IPS-15b (cell line): ENCODE data around the gene SNX19.

Experiments
- H3K27me3 ChIP-seq: one replicate; pipeline ENCODE4 v1.6.1; 2013; ENCODE audit warnings: low read length; ENCODE audit not compliant: control insufficient read depth, insufficient read depth
- H3K36me3 ChIP-seq: one replicate; pipeline ENCODE4 v1.6.1; 2013; ENCODE audit warnings: low read length; ENCODE audit not compliant: control insufficient read depth, insufficient read depth
- H3K4me1 ChIP-seq: one replicate; pipeline ENCODE4 v1.6.1; 2013; ENCODE audit warnings: mild to moderate bottlenecking, low read length; ENCODE audit not compliant: control insufficient read depth, insufficient read depth
- H3K4me3 ChIP-seq: one replicate; pipeline ENCODE4 v1.5.1; 2013; ENCODE audit warnings: low read depth, low read length
- H3K9ac ChIP-seq: one replicate; pipeline ENCODE4 v1.6.1; 2013; ENCODE audit warnings: low read depth, mild to moderate bottlenecking, low read length
- H3K9me3 ChIP-seq: one replicate; pipeline ENCODE4 v1.6.1; 2013; ENCODE audit warnings: mild to moderate bottlenecking, low read length; ENCODE audit not compliant: control insufficient read depth, insufficient read depth

Gene SNX19

DNA sequence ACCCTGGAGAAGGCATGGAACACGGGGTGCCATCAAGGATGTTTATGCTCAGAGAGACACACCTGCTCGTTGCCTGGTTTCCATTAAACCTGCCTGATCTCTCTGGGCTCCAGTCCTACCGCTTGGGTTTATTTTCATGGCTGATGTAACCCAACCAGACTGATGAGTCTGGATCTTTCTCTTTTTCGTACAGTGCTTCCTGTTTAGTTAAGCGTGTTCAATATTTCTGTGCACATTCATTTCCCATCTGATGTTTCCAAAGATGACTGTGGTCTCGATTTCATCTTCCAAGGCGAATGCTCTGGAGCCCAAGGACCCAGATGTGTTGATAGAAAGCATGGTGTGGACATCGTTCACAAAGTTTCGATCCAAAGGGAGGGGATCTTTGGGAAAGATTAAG lies 84.3 kb downstream of the SNX19 start:
- no peaks in the 10 kb centered on the region for H3K4me1 ChIP-seq
- H3K4me3 ChIP-seq = no peak overlapping the region
- H3K9me3 ChIP-seq = no peaks in the 10 kb centered on the region
- no peak overlapping the region for H3K9ac ChIP-seq
- H3K27me3 ChIP-seq = no peaks in the 10 kb centered on the region
- no peaks in the 10 kb centered on the region for H3K36me3 ChIP-seq

DNA sequence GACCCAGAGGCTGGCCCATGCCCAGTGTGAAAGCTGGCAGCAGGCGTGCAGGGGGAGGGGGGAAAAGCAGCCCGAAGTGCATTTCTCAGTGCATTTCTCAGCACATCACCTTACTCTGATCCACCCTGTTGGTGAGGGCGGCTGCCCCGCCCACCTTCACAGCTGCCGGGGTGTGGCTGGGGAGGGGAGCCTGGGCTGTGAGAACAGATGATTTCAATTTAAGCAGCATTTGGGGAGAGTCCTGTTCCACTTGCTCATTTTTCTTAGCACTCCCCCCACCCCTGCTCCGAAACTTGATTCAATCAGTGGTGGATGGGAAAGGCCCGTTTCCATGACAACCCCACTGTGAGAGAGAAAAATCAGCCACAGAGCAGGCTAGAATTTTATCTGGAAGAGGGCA lies 84.8 kb downstream of the SNX19 start:
- no peak overlapping the region for H3K4me3 ChIP-seq
- no peak overlapping the region for H3K9ac ChIP-seq
- H3K36me3 ChIP-seq = no peaks in the 10 kb centered on the region
- H3K27me3 ChIP-seq = no peaks in the 10 kb centered on the region
- H3K9me3 ChIP-seq = no peaks in the 10 kb centered on the region
- no peaks in the 10 kb centered on the region for H3K4me1 ChIP-seq

DNA sequence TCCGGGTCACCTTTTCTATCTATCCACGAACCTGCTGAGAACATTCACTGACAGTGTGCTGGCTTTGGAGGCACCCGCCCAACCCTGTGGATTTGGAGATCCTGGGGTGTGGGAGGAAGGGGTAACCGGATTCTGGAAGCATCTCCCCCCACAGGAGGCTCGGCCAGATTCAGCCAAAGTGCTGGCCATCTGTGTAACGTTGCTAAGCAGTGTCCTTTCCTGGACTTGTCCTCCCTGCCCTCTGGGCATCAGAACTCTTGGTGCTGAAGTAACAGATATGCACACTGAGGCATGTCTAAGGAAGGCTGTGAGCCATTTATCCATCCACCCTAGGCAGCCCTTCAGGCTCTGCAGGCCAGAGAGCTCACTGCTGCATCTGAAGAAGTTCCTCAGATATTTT lies 85.7 kb downstream of the SNX19 start:
- peaks cover under 1% of the 10 kb centered on the region for H3K4me1 ChIP-seq
- no peak overlapping the region for H3K9ac ChIP-seq
- no peaks in the 10 kb centered on the region for H3K27me3 ChIP-seq
- no peaks in the 10 kb centered on the region for H3K9me3 ChIP-seq
- no peak overlapping the region for H3K4me3 ChIP-seq
- H3K36me3 ChIP-seq = no peaks in the 10 kb centered on the region

GRCh38 chr11:130829920-130830511 lies 86.3 kb downstream of the SNX19 start:
- H3K27me3 ChIP-seq = no peaks in the 10 kb centered on the region
- H3K36me3 ChIP-seq = no peaks in the 10 kb centered on the region
- peaks cover 5% of the 10 kb centered on the region for H3K4me1 ChIP-seq

DNA sequence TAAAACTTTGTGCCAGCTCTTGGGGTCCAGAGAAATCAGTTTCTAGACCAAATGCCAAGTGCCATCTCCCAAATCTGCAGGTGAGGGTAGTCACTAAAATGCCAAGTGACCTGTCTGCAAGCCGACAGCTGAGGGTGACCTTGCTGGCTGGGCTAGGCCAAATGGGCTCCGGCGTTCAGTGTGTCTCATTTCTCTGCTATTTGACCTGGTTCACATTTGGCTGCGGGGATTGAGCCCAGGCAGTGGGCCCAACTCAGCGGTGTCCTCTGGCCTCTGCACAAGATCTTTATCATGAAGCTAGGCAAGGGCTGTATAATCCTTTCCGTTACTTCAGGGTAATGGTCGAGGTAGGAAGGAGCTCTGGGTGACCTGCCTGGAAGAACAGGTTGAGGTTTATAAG lies 87.5 kb downstream of the SNX19 start:
- Histone ChIP-seq H3K4me3 (no peak overlapping the region), H3K27me3 (no peaks in the 10 kb centered on the region), H3K9me3 (no peaks in the 10 kb centered on the region), H3K36me3 (no peaks in the 10 kb centered on the region), H3K9ac (no peak overlapping the region), H3K4me1 (peaks cover 5% of the 10 kb centered on the region)

More at GRCh38 chr11:130829920-130830511, 86.3 kb downstream of the SNX19 start:
- Histone ChIP-seq H3K4me3 (no peak overlapping the region), H3K9me3 (no peaks in the 10 kb centered on the region), H3K9ac (no peak overlapping the region)

DNA sequence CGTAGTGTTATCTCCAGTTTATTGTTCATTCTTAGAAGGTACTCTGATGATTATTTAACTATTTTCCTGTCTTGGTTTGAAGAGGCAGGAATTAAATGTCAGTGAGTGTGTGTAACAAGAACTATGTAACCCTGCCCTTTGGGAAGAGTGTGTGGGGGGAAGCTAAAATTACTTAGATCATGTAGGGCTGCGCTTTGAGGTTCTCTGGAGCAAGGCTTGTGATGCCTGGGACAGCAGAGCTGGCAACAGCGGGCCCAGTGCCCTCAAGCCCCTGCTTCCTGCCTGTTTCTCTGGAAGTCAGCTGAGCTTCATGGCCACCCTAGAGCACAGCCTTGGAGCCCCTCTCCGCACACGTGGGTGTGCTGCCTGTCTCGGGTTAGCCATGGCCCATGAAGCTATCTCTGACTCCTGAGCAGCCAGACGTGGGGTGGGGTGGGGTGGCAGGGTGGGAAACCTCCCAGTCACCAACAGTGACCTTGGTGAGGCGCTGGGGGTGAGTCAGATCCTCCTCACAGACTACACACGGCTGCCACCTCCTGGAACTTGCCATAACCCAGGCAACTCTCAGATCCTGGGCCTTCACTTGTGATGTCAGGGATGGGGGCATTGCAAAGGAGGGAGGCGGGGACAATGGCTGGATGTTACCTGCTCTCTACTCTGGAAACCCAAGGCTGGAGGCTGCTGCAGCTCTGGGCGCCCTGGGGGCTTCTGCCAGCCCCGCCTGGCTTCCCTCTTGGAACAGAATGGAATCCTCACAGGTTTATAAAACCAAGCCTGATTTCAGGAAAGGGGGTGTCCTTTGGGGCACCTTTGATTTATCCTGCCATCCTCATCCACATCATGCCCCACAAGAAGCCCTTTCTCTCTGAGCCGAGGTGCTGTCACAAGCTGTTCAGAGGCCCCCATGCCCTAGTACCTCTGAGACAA lies 88.6 kb downstream of the SNX19 start:
- Histone ChIP-seq H3K9ac (no peak overlapping the region), H3K36me3 (no peaks in the 10 kb centered on the region), H3K9me3 (no peaks in the 10 kb centered on the region), H3K4me1 (peaks cover 5% of the 10 kb centered on the region), H3K27me3 (no peaks in the 10 kb centered on the region), H3K4me3 (no peak overlapping the region)

GRCh38 chr11:130826572-130826971 lies 89.7 kb downstream of the SNX19 start:
- H3K27me3 ChIP-seq = no peaks in the 10 kb centered on the region

DNA sequence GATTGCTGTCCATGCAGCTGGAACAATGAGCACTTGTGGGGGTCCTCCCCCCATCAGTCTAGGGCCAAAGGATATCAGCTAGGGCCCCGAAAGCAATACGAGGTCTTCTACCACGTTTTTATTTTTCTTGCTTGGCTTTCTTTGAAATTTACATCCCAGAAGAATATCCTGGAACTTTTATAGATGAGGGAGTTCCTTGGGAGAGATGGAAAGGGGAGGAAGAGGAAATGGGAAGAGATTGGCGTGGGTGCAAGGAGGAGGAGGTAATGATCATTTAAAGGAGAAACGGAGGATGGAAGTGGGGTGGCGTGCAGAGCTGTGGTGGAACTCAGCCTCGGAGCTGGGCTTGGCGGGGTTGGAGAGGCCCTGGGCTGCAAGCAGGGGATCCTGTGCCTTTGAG lies 90.3 kb downstream of the SNX19 start:
- no peak overlapping the region for H3K9ac ChIP-seq
- no peak overlapping the region for H3K4me3 ChIP-seq
- no peaks in the 10 kb centered on the region for H3K9me3 ChIP-seq
- H3K4me1 ChIP-seq = peaks cover 5% of the 10 kb centered on the region
- H3K27me3 ChIP-seq = no peaks in the 10 kb centered on the region
- no peaks in the 10 kb centered on the region for H3K36me3 ChIP-seq

More at GRCh38 chr11:130826572-130826971, 89.7 kb downstream of the SNX19 start:
- Histone ChIP-seq H3K4me3 (no peak overlapping the region), H3K36me3 (no peaks in the 10 kb centered on the region), H3K4me1 (peaks cover 5% of the 10 kb centered on the region), H3K9ac (no peak overlapping the region), H3K9me3 (no peaks in the 10 kb centered on the region)

DNA sequence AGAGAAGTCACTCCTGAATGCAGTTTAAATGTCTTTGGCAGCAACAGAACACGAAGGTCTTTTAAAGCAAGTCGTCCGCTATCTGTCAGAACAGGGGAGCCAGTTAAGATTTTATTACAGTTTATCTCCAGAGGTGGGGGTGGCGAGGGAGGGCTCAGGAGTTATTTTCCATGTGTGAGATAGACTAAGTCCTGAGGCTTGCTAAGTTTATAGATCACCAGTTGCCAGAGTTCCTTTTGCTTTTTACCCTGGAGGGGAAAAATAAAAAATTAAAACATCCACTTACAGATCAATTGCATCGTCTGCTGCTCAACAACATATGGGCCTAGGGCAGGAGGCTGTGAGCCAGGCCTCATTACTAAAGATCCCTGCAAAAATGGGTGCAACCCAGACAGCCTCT lies 90.7 kb downstream of the SNX19 start:
- H3K27me3 ChIP-seq = no peaks in the 10 kb centered on the region
- H3K9ac ChIP-seq = no peak overlapping the region
- H3K36me3 ChIP-seq = no peaks in the 10 kb centered on the region
- no peak overlapping the region for H3K4me3 ChIP-seq
- peaks cover 5% of the 10 kb centered on the region for H3K4me1 ChIP-seq
- no peaks in the 10 kb centered on the region for H3K9me3 ChIP-seq
